T-helper 9 cell (primary cell): ENCODE results near the gene NUDT14.

Source experiments
- DNase-seq: peaks from one replicate; pipeline ENCODE4 v3.0.0-alpha.2; 2020

Gene NUDT14

DNA sequence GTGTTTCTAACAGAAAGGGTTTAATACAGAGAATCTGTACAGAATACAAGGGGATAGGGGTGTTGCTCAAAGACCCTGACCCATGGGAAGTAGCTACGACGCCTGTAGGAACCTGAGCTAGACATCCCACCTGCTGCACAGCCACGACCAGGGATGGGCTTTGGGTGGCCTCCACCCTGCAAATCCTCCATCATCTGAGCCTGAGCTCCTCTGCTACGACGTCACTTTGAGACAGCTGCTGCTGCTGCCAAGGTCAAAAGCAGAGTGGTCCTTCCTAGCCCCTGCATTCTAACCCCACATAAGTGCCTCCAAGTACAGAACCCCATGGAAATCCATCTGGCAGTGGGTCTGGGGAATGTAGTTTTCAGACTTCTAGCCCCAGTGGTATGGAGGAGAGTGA is 56.3 kb downstream of the NUDT14 start:
- DNase-seq, result no peak

DNA sequence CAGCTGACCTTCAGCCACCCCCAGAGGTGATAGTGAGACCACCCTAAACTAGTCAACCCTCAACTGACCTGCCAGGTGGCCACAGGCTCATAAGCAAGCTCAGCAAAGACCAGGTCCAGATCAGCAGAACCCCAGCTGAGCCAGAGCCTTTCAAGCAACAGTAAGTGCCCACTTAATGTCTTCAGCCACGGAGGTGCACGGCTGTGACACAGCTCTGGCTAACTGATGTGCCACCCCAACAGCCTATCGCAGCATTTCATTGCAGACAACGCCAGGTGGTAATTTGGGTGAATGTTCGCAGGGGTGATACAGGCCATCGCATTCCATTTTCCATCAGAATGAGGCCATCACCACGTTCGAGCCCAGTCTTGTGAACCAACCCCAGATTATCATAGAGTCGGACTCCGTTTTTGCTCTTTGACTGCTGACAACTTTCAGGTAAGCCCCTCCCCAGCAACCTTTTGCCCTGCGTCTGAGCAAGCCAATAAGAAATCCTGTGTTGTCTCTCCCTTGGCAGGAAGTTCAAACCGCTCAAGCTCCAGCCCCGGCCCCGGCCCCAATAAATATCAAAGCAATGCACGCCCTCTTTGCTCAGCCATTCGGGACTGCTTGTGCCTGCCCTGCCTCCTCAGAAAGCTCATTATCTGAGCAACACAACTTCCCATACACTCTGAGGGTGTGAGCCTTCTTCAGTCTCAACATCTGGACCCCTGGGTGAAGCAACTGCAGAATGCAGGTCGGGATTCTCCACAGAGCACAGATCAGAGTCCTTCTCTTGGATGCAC is 56.9 kb downstream of the NUDT14 start:
- DNase-seq, result no peak

GRCh38 chr14:105123064-105123665 is 57.9 kb downstream of the NUDT14 start:
- no peak for DNase-seq
